ENCODE data around the gene SPNS3. TPM values are rescaled to one million over a fixed set of nuclear protein-coding genes. Genes with fewer than 3 reads are reported as not detected.

The SPNS3 gene
- total RNA-seq, 1 experiment from 2014 or later, result 15.9 TPM

- Histone ChIP-seq H3K79me2 (ENCODE audit: low read depth) (peaks cover 35% of the 10 kb centered on the region), H3K9me2 (ENCODE audit: insufficient read depth) (no peaks in the 10 kb centered on the region), H3K36me3 (ENCODE audit: low read depth) (peaks cover 21% of the 10 kb centered on the region; the same call in 1 of the 2 replicates), H4K20me1 (ENCODE audit: insufficient read depth) (no peaks in the 10 kb centered on the region), H3K4me2 (no peak overlapping the region), H3K4me3 (no peak overlapping the region), H3F3A (ENCODE audit: insufficient read depth, low read depth) (peaks cover 87% of the 10 kb centered on the region), H3K9me3 (ENCODE audit: insufficient read depth, low read depth) (no peaks in the 10 kb centered on the region), H2AFZ (no peak overlapping the region), H3K27ac (no peak overlapping the region), H3K27me3 (ENCODE audit: insufficient read depth, low read depth) (no peaks in the 10 kb centered on the region), H3K4me1 (replicated peaks; ENCODE audit: insufficient read depth) (no peaks in the 10 kb centered on the region)
- no peak for DNase-seq
- CTCF ChIA-PET, result no interaction called here
- intact Hi-C loops (cut with micrococcal nuclease; ENCODE audit: unreplicated experiment), result no loop called here
- BruUV-seq (replicated peaks), result TSS peak; percentile 18
- POLR2A ChIA-PET (ENCODE audit: unreplicated experiment), result interaction anchor here (0.7 kb wide), 1 partner anchor 825 kb away, joined by 3 read pairs; no protein-coding TSS in a partner anchor
- no peak for TF ChIP-seq EZH2 (IDR thresholded peaks at IDR 0.05; ENCODE audit: low read depth)
- no peak for TF ChIP-seq CTCF (conservative IDR thresholded peaks at IDR 0.05)
Observed at GRCh38 chr17:4527566-4528125, 93.9 kb downstream of the SPNS3 start.

GRCh38 chr17:4529533-4530152 lies 95.9 kb downstream of the SPNS3 start:
- Histone ChIP-seq H3K36me3 (ENCODE audit: low read depth) (peaks cover 12% of the 10 kb centered on the region; the same call in 1 of the 2 replicates), H3K4me1 (replicated peaks; ENCODE audit: insufficient read depth) (peaks cover 12% of the 10 kb centered on the region; the same call in 1 of the 2 replicates), H3K9me2 (ENCODE audit: insufficient read depth) (no peaks in the 10 kb centered on the region), H3K79me2 (ENCODE audit: low read depth) (peaks cover 15% of the 10 kb centered on the region), H2AFZ (no peak overlapping the region), H3K4me3 (no peak overlapping the region), H4K20me1 (ENCODE audit: insufficient read depth) (no peaks in the 10 kb centered on the region), H3K27ac (no peak overlapping the region), H3K4me2 (no peak overlapping the region), H3F3A (ENCODE audit: insufficient read depth, low read depth) (peaks cover 87% of the 10 kb centered on the region), H3K9me3 (ENCODE audit: insufficient read depth, low read depth) (no peaks in the 10 kb centered on the region), H3K27me3 (ENCODE audit: insufficient read depth, low read depth) (no peaks in the 10 kb centered on the region)
- intact Hi-C loops (cut with micrococcal nuclease; ENCODE audit: unreplicated experiment), result no loop called here
- BruUV-seq (replicated peaks), result no TSS peak
- CTCF ChIA-PET, result no interaction called here
- no peak for DNase-seq
- TF ChIP-seq CTCF (conservative IDR thresholded peaks at IDR 0.05) (no peak), EZH2 (IDR thresholded peaks at IDR 0.05; ENCODE audit: low read depth) (no peak)
- POLR2A ChIA-PET (ENCODE audit: unreplicated experiment), result interaction anchor here (0.7 kb wide), 1 partner anchor 30 kb away, joined by 11 read pairs; no protein-coding TSS in a partner anchor

DNA sequence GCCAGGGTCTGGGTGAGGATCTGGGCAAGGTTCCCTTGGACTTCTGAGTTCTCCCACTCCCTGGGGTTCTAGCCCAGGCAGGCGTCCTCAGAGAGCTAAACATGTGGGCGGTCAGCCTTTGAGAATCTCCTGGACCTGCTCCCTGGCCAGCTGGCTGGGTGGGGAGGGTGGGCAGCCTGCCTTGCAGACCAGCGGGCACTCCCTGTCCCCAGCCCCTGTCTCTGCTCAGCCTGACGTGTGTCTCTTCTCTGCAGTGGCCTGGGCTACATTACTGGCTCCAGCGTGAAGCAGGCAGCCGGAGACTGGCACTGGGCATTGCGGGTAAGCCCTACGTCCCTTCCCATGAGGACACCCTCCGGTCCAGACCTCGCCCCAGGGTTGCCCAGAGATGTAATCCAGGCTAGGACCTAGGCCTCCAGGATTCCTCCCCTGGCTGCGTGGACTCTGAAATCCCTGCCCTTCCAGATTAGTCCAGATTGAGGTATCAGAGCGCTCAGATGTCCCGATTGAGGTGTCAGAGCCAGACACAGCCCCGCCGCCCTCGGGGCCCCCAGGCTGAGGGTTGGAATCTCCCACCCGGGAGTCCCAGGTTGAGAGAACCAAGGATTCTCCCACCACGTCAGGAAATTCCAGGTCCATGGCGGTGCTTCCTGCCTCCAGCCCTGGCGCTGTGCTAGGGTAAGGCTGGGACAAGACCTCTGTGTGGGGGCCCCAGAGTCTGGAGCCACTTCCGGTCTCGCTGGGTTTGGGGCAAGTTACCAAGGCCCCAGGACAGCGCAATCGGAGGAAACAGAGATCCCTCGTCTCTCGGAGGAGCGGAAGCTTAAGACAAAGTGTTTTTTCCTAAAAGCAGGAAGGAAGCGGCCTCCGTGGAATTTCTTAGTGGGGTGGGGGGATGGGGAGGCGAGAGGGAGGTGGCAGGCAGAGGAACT lies 97.3 kb downstream of the SPNS3 start:
- no peak for DNase-seq
- intact Hi-C loops (cut with micrococcal nuclease; ENCODE audit: unreplicated experiment), result no loop called here
- Histone ChIP-seq H3K4me1 (replicated peaks; ENCODE audit: insufficient read depth) (peaks cover 12% of the 10 kb centered on the region; the same call in 1 of the 2 replicates), H3K4me2 (no peak overlapping the region), H3K27me3 (ENCODE audit: insufficient read depth, low read depth) (no peaks in the 10 kb centered on the region), H3K36me3 (ENCODE audit: low read depth) (0 out of 2 replicates have a peak, but pooled peaks cover 4% of the 10 kb centered on the region), H3K9me2 (ENCODE audit: insufficient read depth) (no peaks in the 10 kb centered on the region), H3K4me3 (no peak overlapping the region), H3K27ac (no peak overlapping the region), H4K20me1 (ENCODE audit: insufficient read depth) (no peaks in the 10 kb centered on the region), H2AFZ (no peak overlapping the region), H3K79me2 (ENCODE audit: low read depth) (peaks cover under 1% of the 10 kb centered on the region), H3K9me3 (ENCODE audit: insufficient read depth, low read depth) (no peaks in the 10 kb centered on the region), H3F3A (ENCODE audit: insufficient read depth, low read depth) (peaks cover 88% of the 10 kb centered on the region)
- POLR2A ChIA-PET (ENCODE audit: unreplicated experiment), result no interaction called here
- BruUV-seq (replicated peaks), result no TSS peak
- TF ChIP-seq CTCF (conservative IDR thresholded peaks at IDR 0.05) (no peak), EZH2 (IDR thresholded peaks at IDR 0.05; ENCODE audit: low read depth) (no peak)
- CTCF ChIA-PET, result no interaction called here
